HG03045 (cell line): Measurements from ENCODE around the gene FGD4.
"Not testable (repeated sequence)": the region's sequence is repeated elsewhere in the genome, so short reads cannot be mapped to it uniquely, and the experiment has no call there.

Source experiments
- ATAC-seq: cut with Tn5 transposase; IDR thresholded peaks from one replicate; pipeline ENCODE4 v1.9.1; 2021; ENCODE audit warnings: mild to moderate bottlenecking, moderate library complexity; ENCODE audit not compliant: unreplicated experiment

Gene FGD4

GRCh38 chr12:32515137-32515873, 115.9 kb downstream of the FGD4 start:
- no peak for ATAC-seq

- no peak for ATAC-seq
Measured at GRCh38 chr12:32516230-32516629, 116.9 kb downstream of the FGD4 start.

GRCh38 chr12:32517966-32518365, 118.6 kb downstream of the FGD4 start:
- ATAC-seq, result no peak

GRCh38 chr12:32519047-32519446, 119.7 kb downstream of the FGD4 start:
- no peak for ATAC-seq

DNA sequence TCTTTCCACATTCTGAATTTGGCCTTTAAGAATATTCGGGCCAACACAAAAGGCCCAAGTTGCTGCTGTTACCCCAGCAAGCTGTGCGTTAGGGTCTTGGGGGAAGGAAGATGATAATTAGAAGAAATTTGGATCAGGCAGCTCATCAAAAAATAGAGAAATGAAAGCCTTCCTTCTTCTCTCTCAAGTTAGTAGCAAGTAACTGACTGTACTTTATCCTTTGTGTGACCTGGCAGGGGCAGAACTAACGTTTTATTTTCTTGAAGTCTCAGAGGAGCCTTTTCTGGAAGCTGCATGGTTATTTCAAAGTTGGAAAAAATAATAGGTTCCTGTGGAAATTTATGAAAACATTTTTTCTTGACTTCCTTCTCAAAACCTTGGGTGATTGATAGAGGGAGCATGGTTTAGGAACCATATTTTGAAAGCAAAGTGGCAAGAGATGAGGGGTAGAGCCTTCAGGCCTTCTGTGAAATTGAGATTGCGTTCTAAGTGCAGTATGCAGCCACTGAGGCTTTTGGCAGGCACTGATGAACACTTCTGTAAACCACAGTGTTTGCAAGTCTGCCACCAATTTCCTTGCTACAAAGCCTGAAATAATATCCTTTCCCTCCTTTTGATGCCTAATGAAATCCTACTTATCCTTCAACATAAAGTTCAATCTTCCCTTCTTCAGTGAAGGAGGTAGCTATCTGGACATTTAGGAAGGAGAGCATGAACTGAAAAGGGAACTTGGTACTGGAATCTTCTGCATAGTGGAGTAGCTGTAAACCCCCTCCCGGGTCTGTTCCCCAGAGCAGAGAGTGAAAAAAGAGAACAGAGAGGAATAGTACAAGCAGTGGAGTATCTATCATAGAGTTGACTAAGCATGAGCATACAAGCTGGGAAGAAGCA, 123.2 kb downstream of the FGD4 start:
- peak; percentile 64 for ATAC-seq

DNA sequence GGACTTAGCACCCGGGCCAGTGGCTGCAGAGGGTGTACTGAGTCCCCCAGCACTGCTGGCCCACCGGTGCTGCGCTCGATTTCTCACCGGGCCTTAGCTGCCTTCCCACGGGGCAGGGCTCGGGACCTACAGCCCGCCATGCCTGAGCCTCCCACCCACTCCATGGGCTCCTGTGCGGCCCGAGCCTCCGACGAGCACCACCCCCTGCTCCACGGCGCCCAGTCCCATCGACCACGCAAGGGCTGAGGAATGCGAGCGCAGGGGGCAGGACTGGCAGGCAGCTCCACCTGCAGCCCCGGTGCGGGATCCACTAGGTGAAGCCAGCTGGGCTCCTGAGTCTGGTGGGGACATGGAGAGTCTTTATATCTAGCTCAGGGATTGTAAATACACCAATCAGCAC, 126.4 kb downstream of the FGD4 start:
- ATAC-seq, result not testable (repeated sequence)

DNA sequence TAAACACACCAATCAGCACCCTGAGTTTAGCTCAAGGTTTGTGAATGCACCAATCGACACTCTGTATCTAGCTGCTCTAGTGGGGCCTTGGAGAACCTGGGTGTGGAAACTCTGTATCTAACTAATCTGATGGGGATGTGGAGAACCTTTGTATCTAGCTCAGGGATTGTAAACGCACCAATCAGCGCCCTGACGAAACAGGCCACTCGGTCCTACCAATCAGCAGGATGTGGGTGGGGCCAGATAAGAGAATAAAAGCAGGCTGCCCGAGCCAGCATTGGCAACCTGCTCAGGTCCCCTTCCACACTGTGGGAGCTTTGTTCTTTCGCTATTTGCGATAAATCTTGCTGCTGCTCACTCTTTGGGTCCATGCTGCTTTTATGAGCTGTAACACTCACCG, 127.0 kb downstream of the FGD4 start:
- not testable (repeated sequence) for ATAC-seq

DNA sequence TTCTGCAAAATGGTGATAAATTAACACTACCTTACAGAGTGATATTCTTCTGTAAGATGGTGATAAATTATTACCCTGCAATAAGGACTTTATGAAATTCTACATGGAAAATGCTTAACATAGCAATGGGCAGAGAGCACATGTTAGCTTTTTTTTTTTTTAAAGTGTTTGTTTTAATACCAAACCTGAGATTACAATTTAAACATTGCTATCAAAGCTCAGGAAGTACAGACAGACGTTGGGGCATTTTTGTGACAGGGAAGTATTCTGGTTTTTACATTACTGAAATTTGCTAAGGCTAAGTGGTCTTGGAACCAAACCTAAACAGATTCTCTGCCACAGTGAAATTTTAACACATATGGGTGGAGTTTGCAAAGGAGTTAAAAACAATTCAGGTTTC, 133.1 kb downstream of the FGD4 start:
- ATAC-seq, result no peak

DNA sequence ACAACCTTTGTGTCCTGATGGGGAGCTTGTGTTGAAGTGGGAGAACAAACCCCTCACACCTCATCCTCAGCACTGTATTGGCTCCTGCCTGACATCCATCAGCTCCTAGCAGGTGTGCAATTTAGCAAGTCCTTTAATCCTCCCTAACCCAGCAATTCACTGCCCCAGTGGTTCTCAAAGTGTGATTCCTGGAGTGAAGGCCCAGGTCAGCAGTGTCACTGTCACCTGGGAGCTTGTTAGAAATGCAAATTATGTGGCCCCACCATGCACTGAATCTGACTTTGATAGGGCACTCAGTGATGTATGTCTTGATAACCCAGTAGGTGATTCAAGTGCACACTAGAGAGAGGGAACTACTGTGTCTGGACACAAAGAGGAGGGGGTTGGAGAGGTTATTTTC, 133.6 kb downstream of the FGD4 start:
- ATAC-seq, result no peak

GRCh38 chr12:32533506-32533905, 134.1 kb downstream of the FGD4 start:
- ATAC-seq, result not testable (repeated sequence)

DNA sequence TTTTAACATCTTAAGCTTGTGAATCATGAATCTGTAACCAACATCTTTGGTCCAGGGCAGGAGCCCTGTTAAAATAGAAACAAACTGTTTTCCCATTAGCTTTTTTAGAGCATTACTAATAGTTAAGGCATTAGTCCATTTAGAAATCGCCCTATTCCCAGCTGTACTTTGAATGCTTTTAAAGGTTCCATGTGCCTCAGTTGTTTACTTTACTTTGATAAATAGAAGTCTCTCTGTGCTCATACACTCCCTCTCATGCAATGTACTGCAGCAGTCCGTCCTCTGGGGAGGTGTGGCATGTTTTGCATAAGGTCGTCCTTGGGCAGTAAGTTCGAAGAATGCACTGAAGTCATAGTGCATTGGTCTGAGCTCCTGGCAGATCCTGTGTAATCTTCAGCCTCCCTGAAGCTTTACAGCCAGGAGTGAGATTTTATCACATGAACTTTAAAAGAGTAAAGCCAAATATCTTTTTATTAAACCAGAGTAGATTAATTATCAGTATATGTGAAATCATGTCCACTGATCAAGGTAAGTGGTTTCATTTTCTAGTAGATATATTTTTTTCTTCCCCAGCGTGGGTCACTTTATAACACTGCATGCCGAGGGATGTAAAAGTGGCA, 134.7 kb downstream of the FGD4 start:
- no peak for ATAC-seq

DNA sequence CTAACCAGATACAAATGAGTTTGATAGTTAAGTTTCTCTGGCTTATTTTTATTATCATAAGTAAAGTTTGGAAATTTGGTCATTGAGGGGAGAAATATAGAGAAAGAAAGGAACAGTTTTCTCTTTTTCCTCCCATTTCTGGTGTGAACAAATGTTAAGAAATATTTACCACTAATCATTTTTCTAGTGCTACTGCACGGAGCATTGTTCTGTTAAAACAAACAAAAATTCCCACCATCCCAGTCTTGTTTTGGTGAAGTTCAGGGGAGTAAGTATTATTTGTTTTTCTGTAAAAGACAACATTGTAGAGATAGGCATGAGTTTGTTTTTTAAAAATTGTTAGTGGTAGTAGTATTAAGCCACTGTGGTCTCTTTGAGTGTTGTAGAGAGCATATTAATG, 135.3 kb downstream of the FGD4 start:
- no peak for ATAC-seq

DNA sequence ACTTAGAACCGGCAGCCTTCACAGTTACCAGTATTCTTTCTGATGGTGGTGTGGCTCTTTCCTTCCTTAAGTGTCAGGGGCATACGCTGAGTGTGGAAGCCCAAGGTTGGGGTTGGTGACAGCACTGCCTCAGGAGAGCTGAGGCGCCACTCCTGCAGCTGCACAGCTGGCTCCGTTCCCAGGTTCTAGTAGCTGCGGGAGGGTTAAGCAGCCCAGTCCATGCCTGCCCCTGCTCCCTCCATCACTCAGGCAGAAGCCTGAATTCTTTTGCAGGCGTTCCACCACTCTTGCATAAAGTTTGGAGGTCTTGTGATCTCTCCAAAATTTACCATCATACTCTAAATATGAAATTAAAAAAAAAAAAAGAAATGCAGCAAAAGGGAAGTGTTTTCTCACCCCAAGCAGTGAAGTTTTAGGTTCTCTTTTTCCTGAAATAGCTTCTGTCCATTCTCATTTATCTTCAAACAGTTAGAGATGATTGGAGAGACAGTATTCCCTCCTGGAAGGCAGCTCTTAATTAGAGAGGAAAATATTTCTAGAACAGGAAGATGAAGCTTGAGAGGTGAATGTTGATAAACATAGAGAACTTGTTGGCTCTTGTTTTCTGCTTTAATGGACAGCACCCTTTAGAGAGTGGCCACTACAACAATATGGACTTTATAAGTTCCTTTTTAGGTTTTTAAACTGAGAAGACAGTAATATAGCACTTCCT, 136.1 kb downstream of the FGD4 start:
- ATAC-seq, result no peak

- no peak for ATAC-seq
Measured at GRCh38 chr12:32536000-32536345, 136.6 kb downstream of the FGD4 start.

DNA sequence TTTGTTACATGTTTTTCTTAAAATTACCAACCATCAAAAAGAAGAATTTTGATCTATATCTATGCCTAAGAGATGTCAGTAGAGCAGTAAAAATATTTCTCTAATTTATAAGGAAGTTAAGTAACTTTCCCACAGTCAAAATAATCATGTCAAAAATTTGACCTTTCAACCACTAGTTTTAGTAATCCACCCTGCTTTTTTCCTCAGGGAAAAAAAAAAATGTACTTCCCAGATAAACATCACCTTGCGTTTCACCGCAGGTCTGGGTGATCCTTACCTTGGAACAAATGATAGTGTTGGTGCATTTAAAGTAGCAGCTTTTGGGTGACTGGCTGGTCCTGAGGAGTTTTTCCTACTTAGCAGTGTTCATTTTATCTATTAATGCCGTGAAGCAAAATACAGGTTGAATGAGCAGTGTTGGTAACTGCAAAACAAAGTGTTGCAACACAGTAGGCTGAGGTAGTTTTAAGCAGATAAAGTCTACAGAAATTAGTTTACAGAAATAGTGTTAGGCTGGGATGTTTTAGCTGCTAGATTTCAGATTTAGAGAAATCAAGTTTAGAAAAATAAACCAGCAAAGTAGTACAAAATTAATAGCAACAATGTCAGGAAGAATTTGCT, 142.5 kb downstream of the FGD4 start:
- no peak for ATAC-seq

GRCh38 chr12:32542428-32543229, 143.3 kb downstream of the FGD4 start:
- ATAC-seq, result no peak

DNA sequence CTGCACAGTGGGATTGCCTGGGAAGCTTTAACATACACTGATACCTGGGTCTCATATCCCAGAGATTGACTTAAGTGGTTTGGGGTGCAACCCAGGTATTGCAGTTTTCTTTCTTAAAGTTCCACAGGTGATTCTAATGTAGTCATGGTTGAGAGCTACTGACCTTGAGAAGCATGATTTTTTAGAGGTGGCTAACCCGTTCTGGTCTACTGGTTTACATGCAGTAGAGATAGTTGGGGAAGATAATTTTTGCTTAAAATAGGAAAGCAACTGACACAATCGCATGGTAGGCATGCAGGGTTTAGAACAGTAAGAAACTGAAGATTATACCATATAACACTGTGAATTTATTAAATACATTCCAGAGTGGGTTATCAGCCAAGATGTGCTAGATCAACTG, 145.5 kb downstream of the FGD4 start:
- ATAC-seq, result no peak

- ATAC-seq, result no peak
Measured at GRCh38 chr12:32545413-32545980, 146.1 kb downstream of the FGD4 start.

GRCh38 chr12:32546272-32546671, 146.9 kb downstream of the FGD4 start:
- no peak for ATAC-seq
